ENCODE measurements around the gene RNF186. TPM values are rescaled to one million over a fixed set of nuclear protein-coding genes. Genes with fewer than 3 reads are reported as not detected.

The RNF186 gene
- total RNA-seq, 1 donor from 2014 or later, result not detected

GRCh38 chr1:19768353-19769210 lies 46.5 kb downstream of the RNF186 start:
- Mint-ChIP-seq H3K4me3 (ENCODE audit: unreplicated experiment) (no peak overlapping the region), H3K27me3 (ENCODE audit: unreplicated experiment) (peaks cover 3% of the 10 kb centered on the region), H3K9me3 (ENCODE audit: unreplicated experiment) (no peaks in the 10 kb centered on the region), H3K4me1 (ENCODE audit: unreplicated experiment) (peaks cover 15% of the 10 kb centered on the region), H3K36me3 (ENCODE audit: low read depth, unreplicated experiment) (no peaks in the 10 kb centered on the region), H3K27ac (ENCODE audit: unreplicated experiment) (no peak overlapping the region)
- no peak for DNase-seq (ENCODE audit: low spot score)
- TF ChIP-seq CTCF (IDR thresholded peaks at IDR 0.05; ENCODE audit: unreplicated experiment), result no peak

GRCh38 chr1:19765623-19766022 lies 49.5 kb downstream of the RNF186 start:
- no peak for TF ChIP-seq CTCF (IDR thresholded peaks at IDR 0.05; ENCODE audit: unreplicated experiment)

GRCh38 chr1:19764848-19765247 lies 50.2 kb downstream of the RNF186 start:
- no peak for DNase-seq (ENCODE audit: low spot score)
- Mint-ChIP-seq H3K4me3 (ENCODE audit: unreplicated experiment) (no peak overlapping the region), H3K27ac (ENCODE audit: unreplicated experiment) (no peak overlapping the region), H3K9me3 (ENCODE audit: unreplicated experiment) (no peaks in the 10 kb centered on the region), H3K4me1 (ENCODE audit: unreplicated experiment) (peaks cover 15% of the 10 kb centered on the region), H3K27me3 (ENCODE audit: unreplicated experiment) (peaks cover 1% of the 10 kb centered on the region), H3K36me3 (ENCODE audit: low read depth, unreplicated experiment) (no peaks in the 10 kb centered on the region)
- no peak for TF ChIP-seq CTCF (IDR thresholded peaks at IDR 0.05; ENCODE audit: unreplicated experiment)

More at GRCh38 chr1:19765623-19766022, 49.5 kb downstream of the RNF186 start:
- no peaks in the 10 kb centered on the region for H3K9me3 Mint-ChIP-seq (ENCODE audit: unreplicated experiment)
- H3K27ac Mint-ChIP-seq (ENCODE audit: unreplicated experiment), result no peak overlapping the region
- no peaks in the 10 kb centered on the region for H3K36me3 Mint-ChIP-seq (ENCODE audit: low read depth, unreplicated experiment)
- no peak for DNase-seq (ENCODE audit: low spot score)
- H3K4me3 Mint-ChIP-seq (ENCODE audit: unreplicated experiment), result no peak overlapping the region
- peaks cover 3% of the 10 kb centered on the region for H3K27me3 Mint-ChIP-seq (ENCODE audit: unreplicated experiment)
- peaks cover 15% of the 10 kb centered on the region for H3K4me1 Mint-ChIP-seq (ENCODE audit: unreplicated experiment)

Other genes starting within 250 kb of the RNF186 start
- gene NBL1, start 171.0 kb downstream of the RNF186 start, total RNA-seq (ENCODE audit: unreplicated experiment), result 38.1 TPM
- not detected for gene HTR6, start 150.4 kb downstream of the RNF186 start, total RNA-seq (ENCODE audit: unreplicated experiment)
- gene TMCO4, start 15.4 kb downstream of the RNF186 start, total RNA-seq (ENCODE audit: unreplicated experiment), result 4.1 TPM
- 12.1 TPM for gene OTUD3, start 67.1 kb upstream of the RNF186 start, total RNA-seq (ENCODE audit: unreplicated experiment)
- not detected for gene PLA2G2E, start 108.3 kb upstream of the RNF186 start, total RNA-seq (ENCODE audit: unreplicated experiment)
- not detected for gene PLA2G2A, start 164.3 kb upstream of the RNF186 start, total RNA-seq (ENCODE audit: unreplicated experiment)

All from endothelial cell (in vitro differentiated cells).